Measurements from ENCODE around the gene FBXL3.

GRCh38 chr13:76965759-76966421, 61.1 kb downstream of the FBXL3 start:
- TF ChIP-seq POLR2A (IDR thresholded peaks at IDR 0.05; ENCODE audit: low read length) (no peak), GATA1 (IDR thresholded peaks at IDR 0.05; ENCODE audit: low read depth, low read length) (no peak)
